HepG2 (cell line): ENCODE data around the gene LRRC45. TPM values are rescaled to one million over a fixed set of nuclear protein-coding genes. Genes with fewer than 3 reads are reported as not detected.

ENCODE experiments used
- BHLHE40 ChIP-seq: IDR thresholded peaks from 2 replicates; pipeline ENCODE4 v1.6.1; 2011; ENCODE audit warnings: low read length, improper control_type of control experiment
- ERF ChIP-seq: IDR thresholded peaks from 2 replicates; pipeline ENCODE4 v1.6.1; 2018; ENCODE audit warnings: missing biosample characterization, missing genetic modification reagents
- FOXM1 ChIP-seq: sonication (generic); formaldehyde crosslinking; IDR thresholded peaks from 2 replicates; pipeline ENCODE4 v1.5.0; 2020; ENCODE audit warnings: missing genetic modification reagents
- HMGA1 ChIP-seq: sonication (generic); formaldehyde crosslinking; conservative IDR thresholded peaks from 2 replicates; pipeline ENCODE4 v1.4.0; 2020; ENCODE audit warnings: missing genetic modification reagents
- HOXA5 ChIP-seq: sonication (generic); formaldehyde crosslinking; IDR thresholded peaks from 2 replicates; pipeline ENCODE4 v1.4.0; 2020; ENCODE audit warnings: missing genetic modification reagents
- IRF2 ChIP-seq: IDR thresholded peaks from 2 replicates; pipeline ENCODE4 v1.6.1; 2018; ENCODE audit warnings: missing genetic modification reagents, missing compliant biosample characterization
- ISL2 ChIP-seq: sonication (generic); formaldehyde crosslinking; IDR thresholded peaks from 2 replicates; pipeline ENCODE4 v1.5.0; 2020; ENCODE audit warnings: missing genetic modification reagents
- KLF13 ChIP-seq: sonication (generic); formaldehyde crosslinking; IDR thresholded peaks from 2 replicates; pipeline ENCODE4 v1.4.0; 2020; ENCODE audit warnings: mild to moderate bottlenecking, missing genetic modification reagents
- NFYC ChIP-seq: IDR thresholded peaks from 2 replicates; pipeline ENCODE4 v1.6.1; 2016; ENCODE audit warnings: missing genetic modification reagents, missing compliant biosample characterization
- RAD51 ChIP-seq: fragments of 450-650 bp; IDR thresholded peaks from 2 replicates; pipeline ENCODE4 v1.6.1; 2016; ENCODE audit warnings: borderline replicate concordance
- RFX3 ChIP-seq: IDR thresholded peaks from 2 replicates; pipeline ENCODE4 v1.6.1; 2016; ENCODE audit warnings: missing biosample characterization, missing genetic modification reagents
- SALL2 ChIP-seq: sonication (generic); formaldehyde crosslinking; IDR thresholded peaks from 2 replicates; pipeline ENCODE4 v1.8.1; 2023; ENCODE audit warnings: mild to moderate bottlenecking, missing genetic modification reagents, inconsistent platforms
- SNAI1 ChIP-seq: sonication (generic); formaldehyde crosslinking; IDR thresholded peaks from 2 replicates; pipeline ENCODE4 v1.5.0; 2020; ENCODE audit warnings: mild to moderate bottlenecking, missing genetic modification reagents, borderline replicate concordance
- TBL1XR1 ChIP-seq: fragments of 150-350 bp; IDR thresholded peaks from 2 replicates; pipeline ENCODE4 v1.6.1; 2014; ENCODE audit warnings: borderline replicate concordance, low read length; ENCODE audit not compliant: partially characterized antibody
- ZBTB4 ChIP-seq: sonication (generic); formaldehyde crosslinking; IDR thresholded peaks from 2 replicates; pipeline ENCODE4 v1.4.0; 2020; ENCODE audit warnings: missing genetic modification reagents, mild to moderate bottlenecking, borderline replicate concordance
- ZNF10 ChIP-seq: sonication (generic); formaldehyde crosslinking; IDR thresholded peaks from 2 replicates; pipeline ENCODE4 v1.4.0; 2020; ENCODE audit warnings: mild to moderate bottlenecking, low read depth, missing genetic modification reagents, borderline replicate concordance
- ZNF672 ChIP-seq: sonication (generic); formaldehyde crosslinking; IDR thresholded peaks from 2 replicates; pipeline ENCODE4 v1.8.1; 2022; ENCODE audit warnings: missing genetic modification reagents
- ZNF720 ChIP-seq: sonication (generic); formaldehyde crosslinking; IDR thresholded peaks from 2 replicates; pipeline ENCODE4 v1.4.0; 2020; ENCODE audit warnings: missing genetic modification reagents
- ZNF879 ChIP-seq: sonication (generic); formaldehyde crosslinking; IDR thresholded peaks from 2 replicates; pipeline ENCODE4 v1.8.1; 2023; ENCODE audit warnings: missing genetic modification reagents
- ZZZ3 ChIP-seq: sonication (generic); formaldehyde crosslinking; IDR thresholded peaks from 2 replicates; pipeline ENCODE4 v1.4.0; 2020; ENCODE audit warnings: missing genetic modification reagents, mild to moderate bottlenecking, borderline replicate concordance
- polyA plus RNA-seq, 8 experiments: library from polyadenylated mRNA; depleted of rRNA in 3 of 8; stranded (reverse) in 7 of 8; unstranded in 1 of 8; fragments of >200 nt; fragmentation: Illumina TruSeq in 4 of 8; extraction: Trizol in 4 of 8; gene quantifications; 2 replicates each; pipeline versions ENCODE4 v1.2.1 to v1.2.3, GENCODE V29; 2011 to 2016; ENCODE audit warnings: low read depth in 4 of 8, missing spikeins in 1 of 8, mixed read lengths in 1 of 8; ENCODE audit not compliant: insufficient read depth in 1 of 8
- total RNA-seq, 5 experiments: library from RNA; depleted of rRNA; stranded (reverse); fragments of >200 nt; fragmentation: Illumina TruSeq; extraction: Trizol; gene quantifications; 2 replicates each; pipeline ENCODE4 v1.2.3, GENCODE V29; 2016; ENCODE audit warnings: low read depth in 1 of 5
- TF ChIP-seq, protein P1 (sequence below): sonication (generic); formaldehyde crosslinking; IDR thresholded peaks from 2 replicates; pipeline ENCODE4 v1.4.0; 2020; ENCODE audit warnings: missing genetic modification reagents, borderline replicate concordance
- TF ChIP-seq, protein P2 (sequence below): sonication (generic); formaldehyde crosslinking; IDR thresholded peaks from 2 replicates; pipeline ENCODE4 v1.9.0; 2021; ENCODE audit warnings: missing genetic modification reagents, borderline replicate concordance

The LRRC45 gene
- total and polyA plus RNA-seq, 2 of the 13 experiments (the other 11 are each of a cell fraction or from before 2014, with no cell fraction given): 11.6 to 48.1 TPM

DNA sequence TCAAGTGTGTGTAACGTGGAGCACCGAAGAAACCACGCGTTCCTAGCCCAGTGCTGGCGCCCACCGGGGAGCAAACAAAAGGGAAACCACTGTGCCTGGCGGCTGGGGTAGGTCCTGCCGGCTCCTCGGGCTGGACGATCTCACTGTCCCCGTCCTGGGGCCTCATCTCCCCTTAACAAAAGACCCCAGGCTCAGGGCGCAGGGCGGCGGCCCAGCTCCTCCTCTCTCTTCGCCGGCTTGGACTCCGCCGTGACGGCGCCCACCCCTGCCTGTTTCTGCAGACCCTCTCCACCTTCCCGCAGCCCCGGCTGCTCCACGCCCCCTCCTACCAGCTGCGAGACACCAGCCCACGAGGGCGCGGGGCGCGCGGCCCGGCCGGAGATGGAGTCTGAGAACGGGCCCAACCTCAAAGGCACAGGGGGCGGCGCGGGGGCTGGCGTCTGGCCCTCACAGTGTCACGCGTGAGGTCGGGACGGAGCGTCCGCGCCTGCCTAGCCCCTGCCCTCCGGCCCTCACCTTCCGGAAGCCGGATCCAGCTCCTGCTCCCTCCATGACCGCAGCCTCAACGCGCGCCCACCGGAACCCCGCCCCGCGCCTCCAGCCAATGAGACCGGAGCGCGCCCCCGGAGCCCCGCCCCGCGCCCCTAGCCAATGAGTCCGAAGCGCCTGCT, 660 bp upstream of the LRRC45 start, which contains the start of gene CENPX (continued):
- TF ChIP-seq SNAI1 (CRISPR knock-in tag) (no peak), ZZZ3 (CRISPR knock-in tag) (peak; percentile 83; the same call in 1 of the 2 replicates), ZNF10 (CRISPR knock-in tag) (0 out of 2 replicates have a peak, but pooled peaks have one; percentile 37), ERF (no peak), ZBTB4 (no peak; the same call in 1 of the 2 replicates), FOXM1 (CRISPR knock-in tag) (no peak), NFYC (CRISPR knock-in tag) (no peak), ZNF672 (CRISPR knock-in tag) (no peak), BHLHE40 (no peak), RAD51 (no peak), KLF13 (CRISPR knock-in tag) (peak; percentile 86; the same call in 1 of the 2 replicates), ISL2 (CRISPR knock-in tag) (peak; percentile 70), HMGA1 (CRISPR knock-in tag) (no peak), TBL1XR1 (no peak), RFX3 (CRISPR knock-in tag) (no peak), ZNF720 (CRISPR knock-in tag) (no peak), SALL2 (CRISPR knock-in tag) (peak; percentile 82; the same call in 1 of the 2 replicates), IRF2 (CRISPR knock-in tag) (peak; percentile 6), ZNF879 (CRISPR knock-in tag) (no peak; the same call in 1 of the 2 replicates), HOXA5 (peak; percentile 86)
- TF ChIP-seq, protein P1, sequence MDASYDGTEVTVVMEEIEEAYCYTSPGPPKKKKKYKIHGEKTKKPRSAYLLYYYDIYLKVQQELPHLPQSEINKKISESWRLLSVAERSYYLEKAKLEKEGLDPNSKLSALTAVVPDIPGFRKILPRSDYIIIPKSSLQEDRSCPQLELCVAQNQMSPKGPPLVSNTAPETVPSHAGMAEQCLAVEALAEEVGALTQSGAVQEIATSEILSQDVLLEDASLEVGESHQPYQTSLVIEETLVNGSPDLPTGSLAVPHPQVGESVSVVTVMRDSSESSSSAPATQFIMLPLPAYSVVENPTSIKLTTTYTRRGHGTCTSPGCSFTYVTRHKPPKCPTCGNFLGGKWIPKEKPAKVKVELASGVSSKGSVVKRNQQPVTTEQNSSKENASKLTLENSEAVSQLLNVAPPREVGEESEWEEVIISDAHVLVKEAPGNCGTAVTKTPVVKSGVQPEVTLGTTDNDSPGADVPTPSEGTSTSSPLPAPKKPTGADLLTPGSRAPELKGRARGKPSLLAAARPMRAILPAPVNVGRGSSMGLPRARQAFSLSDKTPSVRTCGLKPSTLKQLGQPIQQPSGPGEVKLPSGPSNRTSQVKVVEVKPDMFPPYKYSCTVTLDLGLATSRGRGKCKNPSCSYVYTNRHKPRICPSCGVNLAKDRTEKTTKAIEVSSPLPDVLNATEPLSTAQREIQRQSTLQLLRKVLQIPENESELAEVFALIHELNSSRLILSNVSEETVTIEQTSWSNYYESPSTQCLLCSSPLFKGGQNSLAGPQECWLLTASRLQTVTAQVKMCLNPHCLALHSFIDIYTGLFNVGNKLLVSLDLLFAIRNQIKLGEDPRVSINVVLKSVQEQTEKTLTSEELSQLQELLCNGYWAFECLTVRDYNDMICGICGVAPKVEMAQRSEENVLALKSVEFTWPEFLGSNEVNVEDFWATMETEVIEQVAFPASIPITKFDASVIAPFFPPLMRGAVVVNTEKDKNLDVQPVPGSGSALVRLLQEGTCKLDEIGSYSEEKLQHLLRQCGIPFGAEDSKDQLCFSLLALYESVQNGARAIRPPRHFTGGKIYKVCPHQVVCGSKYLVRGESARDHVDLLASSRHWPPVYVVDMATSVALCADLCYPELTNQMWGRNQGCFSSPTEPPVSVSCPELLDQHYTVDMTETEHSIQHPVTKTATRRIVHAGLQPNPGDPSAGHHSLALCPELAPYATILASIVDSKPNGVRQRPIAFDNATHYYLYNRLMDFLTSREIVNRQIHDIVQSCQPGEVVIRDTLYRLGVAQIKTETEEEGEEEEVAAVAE (CRISPR knock-in tag): no peak; the same call in 1 of the 2 replicates
- TF ChIP-seq, protein P2, sequence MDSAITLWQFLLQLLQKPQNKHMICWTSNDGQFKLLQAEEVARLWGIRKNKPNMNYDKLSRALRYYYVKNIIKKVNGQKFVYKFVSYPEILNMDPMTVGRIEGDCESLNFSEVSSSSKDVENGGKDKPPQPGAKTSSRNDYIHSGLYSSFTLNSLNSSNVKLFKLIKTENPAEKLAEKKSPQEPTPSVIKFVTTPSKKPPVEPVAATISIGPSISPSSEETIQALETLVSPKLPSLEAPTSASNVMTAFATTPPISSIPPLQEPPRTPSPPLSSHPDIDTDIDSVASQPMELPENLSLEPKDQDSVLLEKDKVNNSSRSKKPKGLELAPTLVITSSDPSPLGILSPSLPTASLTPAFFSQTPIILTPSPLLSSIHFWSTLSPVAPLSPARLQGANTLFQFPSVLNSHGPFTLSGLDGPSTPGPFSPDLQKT (CRISPR knock-in tag): no peak; the same call in 1 of the 2 replicates
